Measurements from ENCODE around the gene C1orf210. TPM values are rescaled to one million over a fixed set of nuclear protein-coding genes. Genes with fewer than 3 reads are reported as not detected.

The C1orf210 gene
- total and polyA plus RNA-seq, 2 of the 4 experiments (the other 2 are of a cell fraction): not detected

Other genes starting within 250 kb of the C1orf210 start
- 135 and 173 TPM in 2 replicates for gene EBNA1BP2, start 113.3 kb downstream of the C1orf210 start, total RNA-seq (2012; rRNA removed)
- 79.0 and 82.8 TPM in 2 replicates for gene EBNA1BP2, start 113.3 kb downstream of the C1orf210 start, polyA plus RNA-seq (2012; rRNA removed)
- 0.28 and 0.36 TPM in 2 replicates for gene CFAP57, start 113.3 kb downstream of the C1orf210 start, total RNA-seq (2012; rRNA removed)
- 0.19 and 0.29 TPM in 2 replicates for gene CFAP57, start 113.3 kb downstream of the C1orf210 start, polyA plus RNA-seq (2012; rRNA removed)
- gene TMEM125, start 15.6 kb downstream of the C1orf210 start, total RNA-seq (2012; rRNA removed): under 0.01 TPM in 1 of 2 replicates, not detected in the other
- gene TMEM125, start 15.6 kb downstream of the C1orf210 start, polyA plus RNA-seq (2012; rRNA removed): 0.03 and 0.10 TPM in 2 replicates
- gene TIE1, start 15.4 kb upstream of the C1orf210 start, total RNA-seq (2012; rRNA removed): 2.3 and 3.3 TPM in 2 replicates
- gene TIE1, start 15.4 kb upstream of the C1orf210 start, polyA plus RNA-seq (2012; rRNA removed): 7.5 and 8.5 TPM in 2 replicates
- gene MPL, start 52.2 kb upstream of the C1orf210 start, total RNA-seq (2012; rRNA removed): not detected in 2 replicates
- 0.12 TPM in 1 of 2 replicates, not detected in the other for gene MPL, start 52.2 kb upstream of the C1orf210 start, polyA plus RNA-seq (2012; rRNA removed)
- gene CDC20, start 73.4 kb upstream of the C1orf210 start, total RNA-seq (2012; rRNA removed): 78.0 and 103 TPM in 2 replicates
- 107 and 115 TPM in 2 replicates for gene CDC20, start 73.4 kb upstream of the C1orf210 start, polyA plus RNA-seq (2012; rRNA removed)
- 66.4 and 88.9 TPM in 2 replicates for gene ELOVL1, start 82.4 kb upstream of the C1orf210 start, total RNA-seq (2012; rRNA removed)
- gene ELOVL1, start 82.4 kb upstream of the C1orf210 start, polyA plus RNA-seq (2012; rRNA removed): 203 and 211 TPM in 2 replicates
- 114 and 120 TPM in 2 replicates for gene MED8, start 104.2 kb upstream of the C1orf210 start, total RNA-seq (2012; rRNA removed)
- 53.7 and 61.1 TPM in 2 replicates for gene MED8, start 104.2 kb upstream of the C1orf210 start, polyA plus RNA-seq (2012; rRNA removed)
- gene SZT2, start 104.3 kb upstream of the C1orf210 start, total RNA-seq (2012; rRNA removed): 9.5 and 9.7 TPM in 2 replicates
- gene SZT2, start 104.3 kb upstream of the C1orf210 start, polyA plus RNA-seq (2012; rRNA removed): 14.3 and 15.7 TPM in 2 replicates
- gene HYI, start 168.3 kb upstream of the C1orf210 start, total RNA-seq (2012; rRNA removed): 21.5 and 25.0 TPM in 2 replicates
- 53.7 and 66.7 TPM in 2 replicates for gene HYI, start 168.3 kb upstream of the C1orf210 start, polyA plus RNA-seq (2012; rRNA removed)
- 25.8 and 27.8 TPM in 2 replicates for gene PTPRF, start 245.3 kb upstream of the C1orf210 start, total RNA-seq (2012; rRNA removed)
- 92.3 and 103 TPM in 2 replicates for gene PTPRF, start 245.3 kb upstream of the C1orf210 start, polyA plus RNA-seq (2012; rRNA removed)